GM12878 (cell line): ENCODE results near the gene WWP2. TPM values are rescaled to one million over a fixed set of nuclear protein-coding genes. Genes with fewer than 3 reads are reported as not detected.

Source experiments
- ATAC-seq: fragments of 200-7000 bp; cut with Tn5 transposase; 3 replicates; pipeline ENCODE4 v1.9.1; 2020; ENCODE audit warnings: mild to moderate bottlenecking, moderate library complexity
- BruUV-seq: library from RNA; stranded (reverse); fragments of 400-500 nt; replicated peaks from 2 replicates; lab custom pipeline; 2021; lab: Mats Ljungman, UMichigan
- CTCF ChIA-PET: fragments of 300-600 bp; sonication (Branson Sonifier 250); formaldehyde crosslinking; extraction: SDS; loops from one replicate; lab custom pipeline; 2021; ENCODE audit warnings: inconsistent platforms; lab: Yijun Ruan, JAX
- POLR2A ChIA-PET: fragments of 350-600 bp; formaldehyde crosslinking; extraction: SDS; loops from one replicate; lab custom pipeline; 2021; ENCODE audit warnings: inconsistent platforms; lab: Charles Lee
- RAD21 ChIA-PET: fragments of 300-600 bp; sonication (Branson Sonifier 250); formaldehyde crosslinking; loops from one replicate; lab custom pipeline; 2023; ENCODE audit warnings: antibody characterized with exemption; ENCODE audit not compliant: unreplicated experiment; lab: Charles Lee
- SMC1A ChIA-PET: fragments of 300-600 bp; sonication (Branson Sonifier 250); formaldehyde crosslinking; loops from one replicate; lab custom pipeline; 2023; ENCODE audit not compliant: unreplicated experiment, uncharacterized antibody; lab: Charles Lee
- DNase-seq: peaks from one replicate; pipeline ENCODE4 v3.0.0-alpha.2; 2011; ENCODE audit warnings: low read depth, low spot score
- FAIRE-seq: peaks from 3 replicates; lab custom pipeline; 2011; peaks lifted over from hg19 to GRCh38; lab: Jason Lieb, UNC
- H2AFZ ChIP-seq: 2 replicates; pipeline ENCODE4 v1.6.0; 2011; ENCODE audit warnings: low read depth, low read length, control low read depth; ENCODE audit not compliant: control insufficient read depth
- H3K27ac ChIP-seq: 2 replicates; pipeline ENCODE4 v1.5.1; 2011; ENCODE audit warnings: control low read depth; ENCODE audit not compliant: control insufficient read depth, insufficient read depth
- H3K27me3 ChIP-seq, 2 experiments: replicated peaks in 1 of 2; 2 replicates each; pipeline versions ENCODE4 v1.6.0 to v1.6.1; 2011; ENCODE audit warnings: low read length in 1 of 2; ENCODE audit not compliant: control insufficient read depth in 2 of 2, insufficient read depth in 2 of 2
- H3K36me3 ChIP-seq, 2 experiments: 2 replicates each; pipeline ENCODE4 v1.5.1; 2011; ENCODE audit warnings: low read length in 1 of 2; ENCODE audit not compliant: control insufficient read depth in 2 of 2, insufficient read depth in 2 of 2
- H3K4me1 ChIP-seq: 2 replicates; pipeline ENCODE4 v1.6.1; 2011; ENCODE audit warnings: mild to moderate bottlenecking, low read length, moderate library complexity, mixed read lengths; ENCODE audit not compliant: control insufficient read depth, insufficient read depth
- H3K4me2 ChIP-seq: 2 replicates; pipeline ENCODE4 v1.6.0; 2011; ENCODE audit warnings: control low read depth; ENCODE audit not compliant: control insufficient read depth, insufficient read depth
- H3K4me3 ChIP-seq: fragments of 200-600 bp; sonication (generic); 2 replicates; pipeline ENCODE4 v1.5.1; 2016
- H3K79me2 ChIP-seq: 2 replicates; pipeline ENCODE4 v1.6.0; 2011; ENCODE audit warnings: low read length; ENCODE audit not compliant: control insufficient read depth, insufficient read depth
- H3K9ac ChIP-seq: 2 replicates; pipeline ENCODE4 v1.8.0; 2011; ENCODE audit warnings: low read length, control low read depth, mixed read lengths; ENCODE audit not compliant: control insufficient read depth, insufficient read depth
- H3K9me3 ChIP-seq: replicated peaks from 3 replicates; pipeline ENCODE4 v1.5.1; 2011; ENCODE audit warnings: mild to moderate bottlenecking, low read length; ENCODE audit not compliant: control insufficient read depth, insufficient read depth
- H4K20me1 ChIP-seq: 2 replicates; pipeline ENCODE4 v1.6.0; 2011; ENCODE audit not compliant: control insufficient read depth, insufficient read depth
- BACH1 ChIP-seq: fragments of 450-650 bp; IDR thresholded peaks from 2 replicates; pipeline ENCODE4 v1.6.1; 2017; ENCODE audit warnings: mild to moderate bottlenecking, borderline replicate concordance
- BHLHE40 ChIP-seq, 2 experiments: fragments of 450-650 bp in 1 of 2; IDR thresholded peaks; 2 replicates each; pipeline ENCODE4 v1.6.1; 2011 to 2017; ENCODE audit warnings: low read depth in 2 of 2, borderline replicate concordance in 1 of 2, improper control_type of control experiment in 1 of 2, low read length in 1 of 2, mild to moderate bottlenecking in 1 of 2
- CREM ChIP-seq: IDR thresholded peaks from 2 replicates; pipeline ENCODE4 v1.6.1; 2014; ENCODE audit warnings: antibody characterized with exemption, low read depth
- E2F4 ChIP-seq: IDR thresholded peaks from 2 replicates; pipeline ENCODE4 v1.6.1; 2012; ENCODE audit warnings: low read depth, low read length, improper control_type of control experiment
- EGR1 ChIP-seq, 2 experiments: IDR thresholded peaks; 1 replicate in 1 of 2; 2 replicates in 1 of 2; pipeline ENCODE4 v1.6.1; 2011 to 2012; ENCODE audit warnings: low read depth in 2 of 2, low read length in 2 of 2, borderline replicate concordance in 1 of 2, mild to moderate bottlenecking in 1 of 2, moderate library complexity in 1 of 2
- FOS ChIP-seq: IDR thresholded peaks from 3 replicates; pipeline ENCODE4 v1.6.1; 2011; ENCODE audit warnings: borderline replicate concordance; ENCODE audit not compliant: insufficient read length; ENCODE audit errors: extremely low read depth
- GABPA ChIP-seq: IDR thresholded peaks from 2 replicates; pipeline ENCODE4 v1.6.1; 2014; ENCODE audit warnings: antibody characterized with exemption, low read depth, mild to moderate bottlenecking, inconsistent platforms
- HDAC6 ChIP-seq: fragments of 200-600 bp; sonication (generic); IDR thresholded peaks from one replicate; pipeline ENCODE4 v1.8.0; 2017; ENCODE audit warnings: antibody characterized with exemption; ENCODE audit not compliant: unreplicated experiment
- MEF2A ChIP-seq: IDR thresholded peaks from 2 replicates; pipeline ENCODE4 v1.6.1; 2011; ENCODE audit warnings: low read depth, mild to moderate bottlenecking, low read length, moderate library complexity; ENCODE audit not compliant: insufficient read depth
- PAX5 ChIP-seq: IDR thresholded peaks from 2 replicates; pipeline ENCODE4 v1.6.1; 2011; ENCODE audit warnings: low read depth, low read length, borderline replicate concordance
- RAD21 ChIP-seq: IDR thresholded peaks from 2 replicates; pipeline ENCODE4 v1.6.1; 2011; ENCODE audit warnings: mild to moderate bottlenecking, low read depth, low read length, moderate library complexity; ENCODE audit not compliant: insufficient read depth
- SIN3A ChIP-seq: IDR thresholded peaks from 2 replicates; pipeline ENCODE4 v1.6.1; 2012; ENCODE audit warnings: low read depth, low read length, improper control_type of control experiment
- SKIL ChIP-seq: fragments of 450-650 bp; IDR thresholded peaks from 2 replicates; pipeline ENCODE4 v1.6.1; 2017; ENCODE audit warnings: mild to moderate bottlenecking, low read depth, inconsistent platforms; ENCODE audit not compliant: poor library complexity, severe bottlenecking
- SMAD1 ChIP-seq: fragments of 450-650 bp; IDR thresholded peaks from 2 replicates; pipeline ENCODE4 v1.6.1; 2018; ENCODE audit warnings: mild to moderate bottlenecking, low read depth; ENCODE audit not compliant: partially characterized antibody
- SMARCA5 ChIP-seq: fragments of 450-650 bp; IDR thresholded peaks from 2 replicates; pipeline ENCODE4 v1.6.1; 2017; ENCODE audit warnings: mild to moderate bottlenecking
- SREBF1 ChIP-seq: IDR thresholded peaks from 2 replicates; pipeline ENCODE4 v1.6.1; 2012; ENCODE audit warnings: mild to moderate bottlenecking, low read length
- SUPT20H ChIP-seq: IDR thresholded peaks from 2 replicates; pipeline ENCODE4 v1.6.1; 2011; ENCODE audit warnings: low read depth, mild to moderate bottlenecking, low read length, moderate library complexity, borderline replicate concordance; ENCODE audit not compliant: control insufficient read depth
- ZNF207 ChIP-seq: fragments of 450-650 bp; IDR thresholded peaks from 2 replicates; pipeline ENCODE4 v1.6.1; 2014; ENCODE audit warnings: antibody characterized with exemption, mild to moderate bottlenecking, borderline replicate concordance
- WGBS: methylation state at CpG from one replicate; pipeline ENCODE4 v1.1.6; 2016; ENCODE audit warnings: low lambda C conversion rate; ENCODE audit not compliant: insufficient replicate concordance, insufficient coverage; ENCODE audit errors: missing lambda C conversion rate; 5-methylcytosine and 5-hydroxymethylcytosine counted together
- in situ Hi-C: fragments of 300-500 bp; cut with MboI; formaldehyde crosslinking; loops from 9 replicates; pipeline ENCODE4 v1.14.3; 2018; ENCODE audit warnings: mixed read lengths
- intact Hi-C: fragments of 100-400 bp; cut with micrococcal nuclease; formaldehyde crosslinking; loops from one replicate; pipeline ENCODE4 v1.14.2; 2022; ENCODE audit not compliant: unreplicated experiment
- polyA plus RNA-seq, 11 experiments: library from polyadenylated mRNA; depleted of rRNA in 4 of 11; unstranded in 6 of 11; stranded (reverse) in 5 of 11; fragments of >200 nt; fragmentation: Nextera tagmentation in 4 of 11; fragmentation: Illumina TruSeq in 1 of 11; extraction: Ambion mirVana in 4 of 11; extraction: Trizol in 1 of 11; gene quantifications; 1 replicate in 1 of 11; 2 replicates in 10 of 11; pipeline versions ENCODE4 v1.2.1 to v1.2.3, GENCODE V29; 2011 to 2016; ENCODE audit warnings: inconsistent platforms in 2 of 11, missing spikeins in 2 of 11, low read depth in 1 of 11
- total RNA-seq, 4 experiments: library from RNA; depleted of rRNA in 3 of 4; stranded (reverse); fragments of >200 nt in 3 of 4; fragmentation: Illumina TruSeq in 1 of 4; extraction: Trizol in 1 of 4; gene quantifications; 2 replicates each; pipeline versions ENCODE4 v1.2.1 to v1.2.3, GENCODE V29; 2013 to 2021

WWP2 gene
- total and polyA plus RNA-seq, 10 of the 15 experiments (the other 5 are each of a cell fraction or from before 2014, with no cell fraction given) = 2.8 to 47.0 (median 23.8) TPM

GRCh38 chr16:69939821-69940585, 177.9 kb downstream of the WWP2 start:
- BruUV-seq = no TSS peak

More at GRCh38 chr16:69939821-69940585, 177.9 kb downstream of the WWP2 start:
- H3K36me3 ChIP-seq = peaks cover 4 to 9% of the 10 kb centered on the region in 2 experiments; a peak in 3 of 4 replicates
- RAD21 ChIA-PET = no interaction called here
- intact Hi-C loops = no loop called here
- TF ChIP-seq BHLHE40 (IDR thresholded peaks at IDR 0.05; ENCODE audit: borderline replicate concordance in 1 of 2, low read depth in 2 of 2, low read length in 1 of 2) (no peak), PAX5 (no peak), RAD21 (no peak), EGR1 (IDR thresholded peaks at IDR 0.05; ENCODE audit: borderline replicate concordance in 1 of 2, low read depth in 2 of 2, low read length in 2 of 2) (no peak), MEF2A (no peak), BACH1 (no peak), ZNF207 (no peak), CREM (no peak), E2F4 (no peak), HDAC6 (no peak), SIN3A (no peak), SREBF1 (no peak), GABPA (no peak), FOS (no peak), SKIL (no peak), SMAD1 (no peak), SUPT20H (no peak), SMARCA5 (no peak)
- TF ChIP-seq, all 136 proteins: peak for 0
- H3K4me2 ChIP-seq = no peak overlapping the region
- ChIA-PET CTCF (interaction anchor here (2.5 kb wide), 1 partner anchor 10 kb away, joined by 13 read pairs; no protein-coding TSS in a partner anchor), SMC1A (no interaction called here), POLR2A (no interaction called here)
- no peaks in the 10 kb centered on the region for H4K20me1 ChIP-seq
- no peaks in the 10 kb centered on the region for H3K4me1 ChIP-seq
- H3K9ac ChIP-seq = no peak overlapping the region
- in situ Hi-C loops = no loop called here
- H3K9me3 ChIP-seq = no peaks in the 10 kb centered on the region
- no peak for ATAC-seq
- H3K27ac ChIP-seq = no peak overlapping the region
- H2AFZ ChIP-seq = no peak overlapping the region
- DNase-seq = no peak
- no peaks in the 10 kb centered on the region for H3K27me3 ChIP-seq
- no peak for FAIRE-seq
- 92% methylated on average over 26 of the region's 26 CpGs for WGBS
- H3K4me3 ChIP-seq = no peak overlapping the region
- no peaks in the 10 kb centered on the region for H3K79me2 ChIP-seq
